H4 (cell line): ENCODE measurements around the gene SMARCD1. TPM values are rescaled to one million over a fixed set of nuclear protein-coding genes. Genes with fewer than 3 reads are reported as not detected.
A peak's percentile ranks its signal among the peaks of the same experiment; 100 is the strongest.

Experiments used
- DNase-seq: peaks from one replicate; pipeline ENCODE4 v3.0.0-alpha.2; 2015; ENCODE audit warnings: low spot score
- total RNA-seq: library from RNA; depleted of rRNA; stranded (reverse); fragments of >200 nt; shearing (Covaris generic); gene quantifications from 2 replicates; pipeline ENCODE4 v1.2.3, GENCODE V29; 2014; rRNA removed

SMARCD1 gene
- total RNA-seq: 52.7 and 64.3 TPM in 2 replicates

DNA sequence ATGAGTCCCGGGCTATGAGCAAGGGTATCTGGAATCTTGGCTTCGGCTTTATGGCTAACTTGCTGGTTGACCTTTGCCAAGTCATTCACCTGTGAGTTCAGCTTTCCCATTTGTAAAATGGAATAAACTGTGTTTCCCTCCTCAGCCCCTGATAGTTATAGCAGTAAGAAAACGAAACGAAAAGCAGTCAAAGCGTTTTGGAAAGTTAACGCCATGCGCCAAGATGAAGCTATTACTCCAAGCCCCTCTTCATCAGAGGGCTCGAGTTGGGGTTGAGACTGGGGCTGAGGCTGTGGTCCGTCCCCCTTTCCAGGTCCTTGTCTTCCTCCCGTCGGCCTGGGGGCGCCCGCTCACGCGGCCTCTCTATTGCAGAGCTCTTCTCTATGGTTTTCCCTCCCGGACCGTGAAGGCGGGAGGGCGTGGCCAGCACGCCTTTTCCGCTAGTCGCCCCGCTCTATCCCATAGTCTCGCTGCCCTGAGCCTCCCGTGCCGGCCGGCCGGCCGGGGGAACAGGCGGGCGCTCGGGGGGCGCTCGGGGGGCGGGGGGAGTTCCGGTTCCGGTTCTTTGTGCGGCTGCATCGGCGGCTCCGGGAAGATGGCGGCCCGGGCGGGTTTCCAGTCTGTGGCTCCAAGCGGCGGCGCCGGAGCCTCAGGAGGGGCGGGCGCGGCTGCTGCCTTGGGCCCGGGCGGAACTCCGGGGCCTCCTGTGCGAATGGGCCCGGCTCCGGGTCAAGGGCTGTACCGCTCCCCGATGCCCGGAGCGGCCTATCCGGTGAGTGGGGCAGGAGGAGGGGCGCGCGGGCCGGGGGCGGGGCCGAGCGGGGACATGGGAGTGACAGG lies at the start of gene SMARCD1:
SMARCD1 (plus strand) TSS at position 568 of the 840 bp plus-strand sequence; CDS start at position 596, 28 bp downstream.
- peak; percentile 90 for DNase-seq

DNA sequence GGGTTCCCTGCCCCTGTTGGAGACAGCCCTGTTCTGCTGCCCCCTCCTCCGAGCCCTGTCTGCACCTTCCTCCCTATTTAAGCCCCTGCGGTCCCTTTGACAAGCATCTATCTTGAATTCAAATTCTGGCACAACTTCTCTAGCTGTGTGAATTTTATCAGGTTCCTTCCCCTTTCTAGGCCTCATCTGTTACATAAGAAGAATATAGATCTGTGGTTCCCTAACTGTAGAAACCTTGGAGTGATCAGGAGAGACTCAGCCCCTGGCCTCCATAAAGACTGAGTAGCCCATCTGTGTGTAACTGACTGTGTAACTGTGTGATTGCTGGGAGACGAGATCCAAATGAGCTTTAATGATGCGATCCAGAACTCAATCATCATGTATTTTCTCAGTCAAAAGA lies 46.8 kb upstream of the SMARCD1 start:
- DNase-seq: no peak

DNA sequence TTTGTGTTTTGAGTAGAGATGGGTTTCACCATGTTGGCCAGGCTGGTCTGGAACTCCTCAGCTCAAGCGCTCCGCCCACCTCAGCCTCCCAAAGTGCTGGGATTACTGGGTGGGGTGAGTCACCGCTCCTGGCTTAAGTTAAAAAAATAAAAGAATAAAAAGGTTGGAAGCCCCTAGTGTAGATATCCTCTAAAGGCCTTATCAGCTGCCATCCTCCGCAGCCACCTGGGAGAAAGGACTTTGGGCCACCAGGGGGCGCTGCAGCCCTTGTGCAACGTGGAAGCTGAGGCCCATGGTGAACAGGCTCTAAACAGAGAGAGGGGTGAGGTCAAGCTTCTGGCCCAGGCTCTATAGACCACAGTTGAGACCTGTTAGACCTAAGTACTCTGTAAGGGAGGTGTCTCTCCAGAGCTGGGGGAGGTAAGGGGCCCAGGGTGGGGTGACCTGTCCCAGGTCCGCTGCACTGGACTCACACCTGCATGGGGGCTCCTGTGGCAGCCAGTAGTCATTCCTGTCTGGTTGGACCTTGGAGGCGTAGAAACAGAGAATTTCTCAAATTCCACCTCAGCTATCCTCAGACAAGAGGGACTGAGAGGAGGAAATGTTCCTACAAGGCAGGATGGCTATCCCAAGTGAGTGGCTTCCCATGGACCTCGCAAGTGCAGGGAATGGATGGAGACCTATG lies 45.8 kb upstream of the SMARCD1 start:
- DNase-seq: peak; percentile 69

- DNase-seq: no peak
These were observed 44.5 kb upstream of the SMARCD1 start for GRCh38 chr12:50040657-50041056.

- DNase-seq: no peak
These were observed 43.9 kb upstream of the SMARCD1 start for GRCh38 chr12:50041062-50041860.

DNA sequence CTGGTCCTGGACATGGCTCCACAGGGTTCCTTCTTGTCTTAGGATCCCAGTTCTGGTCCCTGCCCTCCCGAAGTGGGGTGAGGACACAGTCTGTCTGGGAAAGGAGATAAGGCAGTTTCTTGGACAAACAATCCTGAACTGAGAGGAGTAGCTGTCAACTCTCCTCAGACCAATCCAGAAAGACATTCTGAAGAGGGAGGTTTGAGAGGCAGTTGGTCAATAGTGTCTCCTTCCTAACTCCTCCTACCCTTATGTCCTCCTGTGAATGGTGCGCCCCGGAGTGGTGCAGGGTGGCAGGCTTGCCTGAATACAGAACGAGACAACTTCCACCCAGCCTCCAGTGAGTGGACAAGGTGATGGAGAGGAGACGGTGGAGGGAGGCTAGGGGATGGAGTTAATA lies 43.2 kb upstream of the SMARCD1 start:
- DNase-seq: no peak

DNA sequence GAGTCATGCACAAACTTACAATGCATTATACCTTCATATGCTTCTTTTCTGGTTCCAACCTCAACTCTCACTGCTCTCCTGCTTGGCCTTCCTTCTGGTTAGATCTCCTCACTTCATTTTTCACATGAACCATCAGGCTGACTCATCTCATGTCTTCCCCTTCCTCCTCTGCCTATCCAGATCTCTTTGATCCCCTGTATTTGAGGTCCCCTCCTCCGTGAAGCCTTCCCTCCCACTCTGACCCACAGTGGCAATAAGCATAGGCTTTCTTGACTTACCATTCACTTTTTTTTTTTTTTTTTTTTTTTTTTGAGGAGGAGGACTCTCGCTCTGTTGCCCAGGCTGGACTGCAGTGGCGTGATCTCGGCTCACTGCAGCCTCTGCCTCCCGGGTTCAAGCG lies 42.4 kb upstream of the SMARCD1 start:
- no peak for DNase-seq

- no peak for DNase-seq
These were observed 41.8 kb upstream of the SMARCD1 start for GRCh38 chr12:50043308-50043707.

DNA sequence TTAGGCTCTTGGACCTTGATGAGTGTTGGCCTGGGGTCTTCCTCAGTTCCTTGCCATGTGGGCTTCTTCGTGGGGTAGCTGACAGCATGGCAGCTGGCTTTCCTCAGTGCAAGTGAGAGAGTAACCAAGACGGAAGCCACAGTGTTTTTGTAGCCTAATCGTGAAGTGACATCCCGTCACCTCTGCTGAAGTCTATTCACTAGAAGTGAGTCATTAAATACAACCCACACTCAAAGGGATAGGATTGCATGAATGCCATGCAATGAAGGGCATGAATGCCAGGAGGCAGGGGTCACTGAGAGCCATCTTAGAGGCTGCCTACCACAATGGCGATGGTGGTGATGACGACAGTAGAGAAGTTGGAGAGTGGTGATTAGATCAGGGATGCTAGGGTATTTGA lies 41.3 kb upstream of the SMARCD1 start:
- DNase-seq: no peak

- no peak for DNase-seq
These were observed 37.4 kb upstream of the SMARCD1 start for GRCh38 chr12:50047693-50048250.

GRCh38 chr12:50049254-50050118 lies 35.7 kb upstream of the SMARCD1 start:
- no peak for DNase-seq

GRCh38 chr12:50050119-50050385 lies 35.1 kb upstream of the SMARCD1 start:
- DNase-seq: no peak

DNA sequence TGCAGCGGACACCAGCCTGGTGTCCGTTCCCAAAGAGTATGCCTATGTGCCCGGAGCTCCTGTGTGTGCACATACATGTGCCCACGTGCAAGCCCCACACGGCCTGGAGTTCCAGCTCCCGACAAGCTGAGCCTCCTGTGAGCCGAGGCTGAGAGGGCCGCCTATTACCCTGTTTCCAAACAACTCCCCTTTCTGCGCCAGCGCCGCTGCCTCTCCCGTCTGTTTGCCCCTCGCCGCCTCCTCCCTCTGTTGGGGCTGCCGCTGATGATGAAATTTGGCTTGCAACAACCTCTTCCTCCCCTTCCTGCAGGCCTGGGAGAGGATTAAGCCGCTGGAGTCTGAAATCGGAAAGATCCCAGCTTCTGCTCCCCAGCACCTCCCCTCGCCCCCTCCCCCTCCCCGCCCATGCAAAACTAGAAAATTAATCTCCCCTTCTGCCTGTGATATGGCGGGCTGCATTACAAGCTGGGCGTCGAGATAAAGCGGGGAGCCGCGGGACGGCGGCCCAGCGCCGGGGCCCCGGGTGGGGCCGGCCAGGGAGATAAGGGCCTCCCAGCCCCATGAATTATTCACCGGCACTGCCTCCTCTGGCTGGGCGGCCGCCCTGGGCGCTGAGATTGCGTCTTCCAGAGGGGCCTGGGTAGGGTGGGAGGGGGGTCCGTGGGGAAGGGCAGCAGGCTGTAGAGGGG lies 34.6 kb upstream of the SMARCD1 start:
- no peak for DNase-seq

DNA sequence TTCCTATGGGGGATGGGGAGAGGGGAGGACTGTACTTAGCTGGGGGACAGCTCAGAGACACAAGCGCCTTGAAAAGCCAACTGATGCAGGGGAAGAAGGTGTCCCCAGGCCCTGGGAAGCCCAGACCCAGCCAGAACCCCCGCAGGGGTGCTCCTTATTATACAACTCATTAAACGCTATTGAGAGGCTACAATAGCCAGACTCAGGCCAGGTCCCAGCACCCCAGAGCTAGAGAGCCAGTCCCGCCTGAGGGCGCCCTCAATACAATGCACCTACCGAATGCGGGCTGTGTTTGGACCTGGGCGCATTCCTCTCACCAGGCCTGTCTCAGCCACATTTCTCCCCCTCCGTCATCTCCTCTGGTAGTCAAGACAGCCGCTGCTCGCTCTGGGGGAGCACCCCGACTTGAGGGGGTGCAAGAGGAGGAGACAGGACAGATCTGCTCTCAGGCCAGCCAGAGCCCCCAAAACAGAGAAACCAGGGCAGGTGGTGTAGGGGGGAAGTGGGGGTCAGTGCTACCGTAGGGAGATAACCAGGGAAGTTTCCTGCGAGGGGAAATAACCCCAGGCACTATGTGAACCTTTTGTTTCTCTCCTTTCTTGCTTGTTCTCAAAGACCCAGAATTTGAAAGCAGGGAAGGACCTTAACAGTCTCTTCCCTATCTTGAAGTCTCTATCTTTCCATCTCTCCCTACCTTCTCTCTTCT lies 33.9 kb upstream of the SMARCD1 start:
- DNase-seq: no peak

- DNase-seq: no peak
These were observed 32.6 kb upstream of the SMARCD1 start for GRCh38 chr12:50052544-50052943.

DNA sequence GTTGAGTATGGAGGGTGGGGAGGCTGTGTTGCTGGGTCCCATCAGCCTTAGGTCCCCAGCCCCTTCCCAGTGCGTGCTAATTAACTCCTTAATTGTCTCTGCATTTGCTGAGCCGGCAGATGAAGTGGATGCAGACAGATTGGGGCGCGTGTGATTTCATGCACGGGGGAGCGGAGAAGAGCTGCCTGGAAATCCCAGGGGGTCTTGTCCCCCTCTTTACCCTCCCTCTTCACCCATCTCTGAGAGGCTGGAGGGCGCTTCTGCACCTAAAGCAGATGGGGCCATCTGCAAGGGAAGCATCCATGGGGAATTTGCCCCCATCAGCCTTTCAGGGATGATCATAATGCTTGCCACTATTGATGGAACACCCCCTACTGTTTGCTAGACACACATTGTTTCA lies 32.2 kb upstream of the SMARCD1 start:
- no peak for DNase-seq

DNA sequence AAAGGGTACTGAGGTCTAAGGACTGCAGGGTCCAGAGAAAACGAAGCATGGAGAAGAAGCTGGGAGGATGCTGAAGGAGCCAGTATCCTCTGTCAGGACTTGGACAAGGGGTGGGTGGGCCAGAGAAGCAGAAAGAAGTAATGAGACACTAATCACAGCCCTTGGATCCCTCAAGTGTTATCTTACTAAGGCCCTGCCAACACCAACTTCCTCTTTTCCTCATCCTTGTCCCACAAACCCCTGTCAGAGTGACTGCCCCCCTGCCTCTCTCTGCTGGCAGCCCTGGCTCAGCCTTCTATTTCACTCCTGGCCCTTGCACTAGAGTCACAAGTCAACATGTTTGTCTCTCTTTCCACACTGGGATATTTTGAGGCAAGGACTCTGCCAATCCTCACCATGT lies 31.6 kb upstream of the SMARCD1 start:
- no peak for DNase-seq

GRCh38 chr12:50055831-50056638 lies 29.1 kb upstream of the SMARCD1 start:
- no peak for DNase-seq

DNA sequence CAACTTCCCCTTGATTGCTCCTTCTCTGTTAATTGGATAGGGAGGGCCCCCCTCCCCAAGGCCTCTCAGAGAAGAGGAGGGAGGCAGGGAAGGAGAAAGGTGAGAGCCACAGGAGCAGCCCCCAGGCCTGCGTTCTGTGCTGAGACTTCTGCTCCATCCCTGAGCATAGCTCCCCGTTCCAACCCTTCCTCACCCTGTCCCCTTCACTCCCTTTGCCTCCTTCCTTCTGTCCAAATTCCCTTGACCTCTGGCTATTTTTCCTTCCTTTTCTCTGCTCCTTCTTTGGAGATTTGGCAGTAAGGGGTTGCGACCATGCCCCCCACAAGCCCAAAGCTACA lies 28.5 kb upstream of the SMARCD1 start:
- DNase-seq: no peak
